ENCODE data around the gene B3GALT4. TPM values are rescaled to one million over a fixed set of nuclear protein-coding genes. Genes with fewer than 3 reads are reported as not detected.

B3GALT4 gene
- total RNA-seq, 4 donors from 2014 or later = 6.7 to 15.9 (median 7.9) TPM

- ATAC-seq (ENCODE audit: low FRiP score) = no peak
- no peak for DNase-seq (ENCODE audit: low spot score)
- no peak for TF ChIP-seq CTCF (IDR thresholded peaks at IDR 0.05)
These were observed 33.4 kb upstream of the B3GALT4 start for GRCh38 chr6:33243476-33243875.

DNA sequence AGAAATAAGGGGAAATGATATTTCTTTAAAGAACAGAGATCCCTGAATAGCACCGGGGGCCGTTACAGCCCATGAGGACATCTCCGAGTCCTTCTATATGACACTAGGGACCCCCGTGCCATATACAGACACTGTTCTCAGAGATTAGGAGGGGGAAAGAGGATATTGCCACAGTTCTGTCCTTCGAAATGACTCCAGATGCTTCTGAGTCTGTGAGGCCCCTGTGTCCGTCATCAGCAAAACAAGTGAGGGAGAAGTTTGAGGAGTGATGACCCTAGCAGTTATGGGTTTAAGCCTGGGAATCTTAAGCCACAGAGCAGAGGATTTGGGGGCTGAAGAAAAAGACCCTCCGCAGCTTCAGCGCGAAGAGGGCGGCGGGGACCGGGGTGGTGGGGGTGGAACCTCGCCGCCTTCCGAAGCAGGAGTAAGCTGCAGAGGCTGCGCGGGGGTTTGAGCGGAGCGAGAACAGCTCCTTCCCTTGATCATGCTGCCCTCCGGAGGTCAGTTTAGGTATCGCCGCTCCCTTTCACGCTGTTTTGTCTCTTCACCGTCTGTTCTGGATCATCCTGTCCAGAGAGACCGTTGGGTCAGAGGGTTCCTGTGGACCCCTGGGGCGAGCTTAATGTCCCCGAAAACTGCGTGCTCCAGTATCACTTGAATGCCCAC is 28.8 kb upstream of the B3GALT4 start:
- ATAC-seq (ENCODE audit: low FRiP score) (peak; percentile 71), DNase-seq (ENCODE audit: low spot score) (peak; percentile 98)
- peak in 2 of 3 donors; percentile 36 to 88 for TF ChIP-seq CTCF (IDR thresholded peaks at IDR 0.05)

DNA sequence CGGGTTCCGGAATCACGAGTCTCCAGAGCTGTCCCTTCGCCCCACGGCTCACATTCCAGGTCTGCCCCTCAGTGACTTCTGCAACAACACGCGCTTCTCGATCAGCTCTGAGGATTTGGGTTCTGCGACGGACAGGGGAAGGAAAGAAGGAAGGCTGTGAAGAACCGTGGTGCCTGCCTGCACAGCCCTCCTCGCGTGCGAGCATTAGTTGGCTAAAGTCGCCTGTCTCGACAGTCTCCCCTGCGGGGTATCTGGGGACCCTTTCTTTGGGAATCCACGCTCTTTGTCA is 28.3 kb upstream of the B3GALT4 start:
- peak; percentile 5 for ATAC-seq (ENCODE audit: low FRiP score)
- TF ChIP-seq CTCF (IDR thresholded peaks at IDR 0.05) = no peak
- no peak for DNase-seq (ENCODE audit: low spot score)

DNA sequence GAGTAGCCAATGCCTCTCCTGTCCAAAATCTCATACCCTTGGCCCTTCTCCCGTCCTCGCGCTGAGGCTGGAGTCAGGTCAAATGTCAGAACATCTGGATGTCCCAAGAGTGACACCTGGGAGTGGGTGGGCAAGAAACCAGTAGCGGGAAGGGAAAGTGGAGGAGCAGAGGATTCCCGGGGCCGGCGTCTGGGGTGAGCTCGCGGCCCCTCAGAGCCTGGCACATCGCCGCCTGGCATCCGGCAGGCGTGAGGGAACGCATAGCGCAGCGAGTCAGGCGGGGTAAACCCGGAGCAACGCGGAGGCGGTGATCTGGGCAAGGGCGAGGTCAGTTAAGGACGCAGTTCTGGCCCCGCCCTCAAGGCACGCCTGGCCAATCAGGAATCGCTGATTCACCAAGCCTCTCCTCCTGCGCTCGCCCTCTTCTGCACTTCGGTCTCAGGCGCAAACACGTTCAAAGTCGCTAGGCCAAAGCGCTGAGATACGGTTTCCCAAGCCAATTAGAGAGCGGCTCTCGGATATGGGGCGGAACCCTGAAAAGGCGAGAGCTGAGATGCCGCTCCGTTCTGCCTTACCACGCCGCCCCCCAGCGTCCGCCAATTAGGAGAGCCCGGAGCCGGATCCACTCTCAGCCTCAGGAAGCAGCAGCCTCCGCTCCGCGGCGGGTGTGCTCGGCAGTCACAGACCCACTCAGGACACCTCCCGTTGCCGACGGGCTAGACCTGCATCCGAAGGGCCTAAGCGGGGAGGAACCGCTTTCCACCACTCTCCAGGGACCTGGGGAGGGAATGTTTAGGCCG is 27.8 kb upstream of the B3GALT4 start:
- peak; percentile 96 for ATAC-seq (ENCODE audit: low FRiP score)

DNA sequence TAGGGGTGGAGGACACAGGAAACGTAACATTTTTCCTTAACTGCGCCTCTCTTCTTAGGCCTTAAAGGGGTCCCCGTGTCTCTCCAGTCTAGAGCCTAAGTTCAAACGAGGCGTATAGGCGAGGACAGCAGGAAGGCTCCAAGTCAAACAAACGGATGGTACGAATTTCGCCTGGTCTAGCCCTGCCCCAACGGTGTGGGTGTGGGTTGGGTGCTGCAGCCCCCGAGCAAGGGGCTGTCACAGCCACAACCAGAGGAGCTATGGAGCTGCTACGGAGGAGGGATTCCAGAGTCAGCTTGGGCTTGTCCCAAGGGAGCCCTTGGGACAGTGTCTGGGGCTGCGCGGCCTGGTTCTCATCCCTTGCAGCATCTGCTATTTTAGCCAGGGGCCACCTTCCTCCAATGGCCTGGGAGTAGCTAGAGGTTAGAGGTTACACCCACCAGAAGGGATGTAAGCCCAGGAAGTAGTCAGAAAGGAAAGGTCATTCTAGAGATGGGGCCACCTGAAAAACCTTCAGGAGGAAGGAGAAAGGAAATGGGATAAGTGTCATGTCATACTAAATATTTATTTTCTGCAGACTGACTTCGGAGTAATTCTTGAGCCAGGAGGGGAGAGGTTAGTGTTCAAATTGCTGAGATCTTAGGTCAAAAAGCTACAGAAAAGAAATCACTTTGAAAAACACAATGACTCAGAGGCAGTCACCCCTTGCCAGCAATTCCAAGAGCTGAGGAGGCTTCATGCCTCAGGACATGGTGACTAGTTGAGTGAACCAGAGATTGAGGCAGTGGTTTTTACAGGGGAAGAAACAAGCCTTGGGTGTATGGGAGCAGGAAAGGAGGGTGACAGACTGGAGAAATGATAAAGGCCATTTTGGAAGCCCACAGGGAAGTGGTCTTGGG is 26.9 kb upstream of the B3GALT4 start:
- no peak for TF ChIP-seq CTCF (IDR thresholded peaks at IDR 0.05)
- DNase-seq (ENCODE audit: low spot score) = no peak
- no peak for ATAC-seq (ENCODE audit: low FRiP score)

More for the DNA sequence above, 27.8 kb upstream of the B3GALT4 start:
- peak in 1 of 3 donors; percentile 14 for TF ChIP-seq CTCF (IDR thresholded peaks at IDR 0.05)
- peak; percentile 91 for DNase-seq (ENCODE audit: low spot score)

DNA sequence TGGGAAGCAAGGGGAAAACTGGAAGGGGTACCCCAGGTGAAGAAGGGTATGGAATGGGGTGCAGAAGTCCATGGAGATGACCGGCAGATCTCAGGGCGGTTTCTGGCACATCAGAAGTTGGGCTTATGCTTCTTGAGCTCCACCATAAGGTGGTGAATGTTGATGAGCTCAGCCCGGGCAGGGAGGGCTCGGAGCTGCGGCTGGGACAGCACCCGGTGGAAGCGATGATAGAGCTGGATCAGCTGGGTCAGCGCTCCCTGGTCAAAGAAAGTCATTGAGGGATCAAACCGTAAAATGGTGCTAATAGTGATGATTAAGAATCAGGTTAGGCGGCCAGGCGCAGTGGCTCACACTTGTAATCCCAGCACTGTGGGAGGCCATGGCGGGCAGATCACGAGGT is 26.2 kb upstream of the B3GALT4 start:
- TF ChIP-seq CTCF (IDR thresholded peaks at IDR 0.05) = no peak
- ATAC-seq (ENCODE audit: low FRiP score) (no peak), DNase-seq (ENCODE audit: low spot score) (no peak)
